Measurements from ENCODE around the gene FMNL2.
A peak's percentile ranks its signal among the peaks of the same experiment; 100 is the strongest.

The FMNL2 gene

GRCh38 chr2:152500772-152501171, 165.8 kb downstream of the FMNL2 start:
- no peak for DNase-seq (ENCODE audit: low read depth, low spot score)
- no peak overlapping the region for H3K4me3 ChIP-seq (ENCODE audit: low read depth, low read length)
- TF ChIP-seq, protein P1, sequence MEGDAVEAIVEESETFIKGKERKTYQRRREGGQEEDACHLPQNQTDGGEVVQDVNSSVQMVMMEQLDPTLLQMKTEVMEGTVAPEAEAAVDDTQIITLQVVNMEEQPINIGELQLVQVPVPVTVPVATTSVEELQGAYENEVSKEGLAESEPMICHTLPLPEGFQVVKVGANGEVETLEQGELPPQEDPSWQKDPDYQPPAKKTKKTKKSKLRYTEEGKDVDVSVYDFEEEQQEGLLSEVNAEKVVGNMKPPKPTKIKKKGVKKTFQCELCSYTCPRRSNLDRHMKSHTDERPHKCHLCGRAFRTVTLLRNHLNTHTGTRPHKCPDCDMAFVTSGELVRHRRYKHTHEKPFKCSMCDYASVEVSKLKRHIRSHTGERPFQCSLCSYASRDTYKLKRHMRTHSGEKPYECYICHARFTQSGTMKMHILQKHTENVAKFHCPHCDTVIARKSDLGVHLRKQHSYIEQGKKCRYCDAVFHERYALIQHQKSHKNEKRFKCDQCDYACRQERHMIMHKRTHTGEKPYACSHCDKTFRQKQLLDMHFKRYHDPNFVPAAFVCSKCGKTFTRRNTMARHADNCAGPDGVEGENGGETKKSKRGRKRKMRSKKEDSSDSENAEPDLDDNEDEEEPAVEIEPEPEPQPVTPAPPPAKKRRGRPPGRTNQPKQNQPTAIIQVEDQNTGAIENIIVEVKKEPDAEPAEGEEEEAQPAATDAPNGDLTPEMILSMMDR (IDR thresholded peaks at IDR 0.05; ENCODE audit: low read depth, low read length), result no peak
- in situ Hi-C loops (cut with HindIII; ENCODE audit: low sequenced_read_pairs), result no loop called here

GRCh38 chr2:152501666-152502065, 166.7 kb downstream of the FMNL2 start:
- TF ChIP-seq, protein P1 (IDR thresholded peaks at IDR 0.05; ENCODE audit: low read depth, low read length), result no peak
- no peak for DNase-seq (ENCODE audit: low read depth, low spot score)
- no peak overlapping the region for H3K4me3 ChIP-seq (ENCODE audit: low read depth, low read length)
- in situ Hi-C loops (cut with HindIII; ENCODE audit: low sequenced_read_pairs), result no loop called here

DNA sequence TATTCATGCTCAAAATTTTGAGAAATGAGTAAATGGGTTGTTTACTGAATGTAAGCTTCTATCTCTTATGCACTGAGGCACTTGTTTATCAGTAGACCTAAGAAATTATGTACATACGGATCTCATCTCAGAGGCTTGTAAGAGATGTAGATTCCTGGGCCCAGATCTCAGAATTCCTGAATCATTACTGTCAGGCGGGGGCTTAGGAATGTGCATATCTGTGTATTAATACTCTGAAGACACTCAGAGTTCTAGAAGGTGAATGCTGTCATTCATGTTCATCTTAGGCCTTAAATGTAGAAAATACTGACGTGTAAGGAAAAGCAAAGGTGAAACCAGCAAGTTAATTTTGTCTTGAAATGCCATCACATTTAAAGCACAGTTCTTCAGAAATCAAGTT, 169.6 kb downstream of the FMNL2 start:
- DNase-seq (ENCODE audit: low read depth, low spot score), result no peak
- no peak overlapping the region for H3K4me3 ChIP-seq (ENCODE audit: low read depth, low read length)
- TF ChIP-seq, protein P1 (IDR thresholded peaks at IDR 0.05; ENCODE audit: low read depth, low read length), result no peak
- in situ Hi-C loops (cut with HindIII; ENCODE audit: low sequenced_read_pairs), result no loop called here

DNA sequence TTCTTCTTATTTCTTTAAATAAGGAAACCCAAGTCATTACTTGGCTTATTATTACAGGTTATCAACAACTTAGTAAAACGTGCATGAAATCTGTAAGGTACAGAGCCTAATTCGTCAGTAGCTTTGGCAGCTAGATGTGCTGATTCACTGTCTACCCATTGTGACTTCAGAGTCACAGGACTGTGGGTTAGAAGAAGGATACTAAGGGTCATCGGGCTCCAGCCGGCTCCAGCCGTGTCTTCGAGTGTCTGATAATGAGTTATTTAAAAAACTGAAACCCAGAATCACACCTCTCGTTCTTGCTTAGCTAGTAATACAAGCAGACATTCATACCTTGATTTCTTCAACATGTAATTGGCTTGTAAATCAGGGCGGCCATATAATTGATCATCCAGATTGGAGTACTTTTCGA, 170.5 kb downstream of the FMNL2 start:
- DNase-seq (ENCODE audit: low read depth, low spot score), result peak; percentile 65
- in situ Hi-C loops (cut with HindIII; ENCODE audit: low sequenced_read_pairs), result no loop called here
- TF ChIP-seq, protein P1 (IDR thresholded peaks at IDR 0.05; ENCODE audit: low read depth, low read length), result no peak
- no peak overlapping the region for H3K4me3 ChIP-seq (ENCODE audit: low read depth, low read length)

DNA sequence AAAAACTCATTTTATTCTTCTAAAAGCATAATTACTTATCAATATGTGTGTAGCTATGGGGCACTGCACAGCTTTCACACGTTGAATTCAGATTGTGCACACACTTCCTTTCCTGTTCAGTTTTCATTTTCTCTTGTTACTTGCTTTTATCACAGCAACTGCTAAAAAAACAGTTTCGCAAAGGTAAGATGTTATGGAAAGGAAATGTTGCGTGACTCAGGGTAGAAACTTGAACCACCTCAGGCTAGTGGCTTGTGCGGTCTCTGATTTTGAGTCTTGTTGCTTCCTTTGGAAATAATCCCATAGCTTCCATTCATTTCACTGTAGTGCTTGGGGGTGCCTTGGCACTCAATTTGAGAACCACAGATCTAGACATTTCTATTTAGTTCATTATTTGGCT, 171.9 kb downstream of the FMNL2 start:
- peak; percentile 88 for DNase-seq (ENCODE audit: low read depth, low spot score)
- no peak overlapping the region for H3K4me3 ChIP-seq (ENCODE audit: low read depth, low read length)
- TF ChIP-seq, protein P1 (IDR thresholded peaks at IDR 0.05; ENCODE audit: low read depth, low read length), result no peak
- in situ Hi-C loops (cut with HindIII; ENCODE audit: low sequenced_read_pairs), result no loop called here

GRCh38 chr2:152507907-152508306, 172.9 kb downstream of the FMNL2 start:
- in situ Hi-C loops (cut with HindIII; ENCODE audit: low sequenced_read_pairs), result no loop called here
- DNase-seq (ENCODE audit: low read depth, low spot score), result no peak
- no peak overlapping the region for H3K4me3 ChIP-seq (ENCODE audit: low read depth, low read length)
- TF ChIP-seq, protein P1 (IDR thresholded peaks at IDR 0.05; ENCODE audit: low read depth, low read length), result no peak

- TF ChIP-seq, protein P1 (IDR thresholded peaks at IDR 0.05; ENCODE audit: low read depth, low read length), result no peak
- DNase-seq (ENCODE audit: low read depth, low spot score), result peak; percentile 80
- in situ Hi-C loops (cut with HindIII; ENCODE audit: low sequenced_read_pairs), result no loop called here
- H3K4me3 ChIP-seq (ENCODE audit: low read depth, low read length), result no peak overlapping the region
These were observed 173.5 kb downstream of the FMNL2 start for GRCh38 chr2:152508446-152508845.

All from astrocyte of the spinal cord (primary cell).